Measurements from ENCODE around the gene ALPI. TPM values are rescaled to one million over a fixed set of nuclear protein-coding genes. Genes with fewer than 3 reads are reported as not detected.

ALPI gene
- total and polyA plus RNA-seq, 10 of the 15 experiments (the other 5 are each of a cell fraction or from before 2014, with no cell fraction given), result not detected

DNA sequence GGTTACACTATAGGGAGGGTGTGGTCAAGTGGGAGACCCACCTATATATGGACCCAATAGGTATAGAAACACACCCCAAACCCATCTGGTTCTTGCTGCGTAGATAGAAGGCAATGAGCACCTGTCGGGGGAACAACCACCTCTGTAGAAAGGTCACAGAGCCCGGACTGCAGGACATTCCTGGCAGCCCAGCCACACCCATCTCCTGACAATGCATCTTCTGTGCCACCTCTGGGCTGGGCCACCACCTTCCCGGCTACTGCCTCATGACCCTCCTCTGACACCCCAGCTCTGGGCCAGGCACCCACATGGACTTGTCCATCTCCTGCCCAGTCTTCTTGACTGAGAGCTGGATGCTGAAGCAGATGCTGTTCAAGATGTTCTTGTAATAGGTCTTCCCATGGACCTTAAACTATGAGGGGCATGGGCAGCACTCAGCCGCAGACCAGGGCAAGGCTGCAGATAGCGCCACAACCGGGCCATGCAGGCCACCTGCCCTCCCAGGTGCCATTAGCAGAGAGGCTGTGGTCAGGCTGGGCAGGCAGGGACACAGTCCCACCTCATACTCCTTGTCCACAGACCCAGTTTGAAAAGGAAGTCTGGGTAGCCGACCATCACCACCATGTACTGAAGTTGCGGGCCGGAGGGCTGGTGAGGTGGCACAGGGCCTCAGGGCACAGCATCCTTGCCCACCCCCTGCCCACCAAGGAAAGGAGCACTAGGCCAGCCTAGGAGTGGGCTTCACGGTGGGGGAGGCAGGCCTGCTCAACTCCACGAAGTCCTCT is 40.0 kb upstream of the ALPI start:
- in situ Hi-C loops (cut with MboI) (no loop called here), intact Hi-C loops (cut with micrococcal nuclease; ENCODE audit: unreplicated experiment) (no loop called here)
- H3K27ac ChIP-seq (ENCODE audit: control insufficient read depth, insufficient read depth), result no peak overlapping the region
- no peak overlapping the region for H2AFZ ChIP-seq (ENCODE audit: control insufficient read depth, low read depth, low read length)
- H3K27me3 ChIP-seq (replicated peaks in 1 of 2; ENCODE audit: control insufficient read depth in 2 of 2, insufficient read depth in 2 of 2, low read length in 1 of 2), result peaks cover 8 to 11% of the 10 kb centered on the region in 2 experiments; a peak in 3 of 4 replicates
- ChIA-PET POLR2A (no interaction called here), SMC1A (ENCODE audit: uncharacterized antibody, unreplicated experiment) (no interaction called here), RAD21 (ENCODE audit: unreplicated experiment) (no interaction called here), CTCF (interaction anchor here (0.7 kb wide), 1 partner anchor 17 kb away, joined by 3 read pairs; no protein-coding TSS in a partner anchor)
- no peaks in the 10 kb centered on the region for H3K79me2 ChIP-seq (ENCODE audit: control insufficient read depth, insufficient read depth, low read length)
- WGBS (ENCODE audit: insufficient coverage, insufficient replicate concordance, low lambda C conversion rate, missing lambda C conversion rate), result 43% methylated on average over 12 of the region's 12 CpGs
- TF ChIP-seq TBL1XR1 (IDR thresholded peaks at IDR 0.05; ENCODE audit: low read depth, low read length), result no peak
- no peak for TF ChIP-seq ZSCAN29 (IDR thresholded peaks at IDR 0.05)
- no peak for TF ChIP-seq SMARCA5 (IDR thresholded peaks at IDR 0.05)
- TF ChIP-seq CHD1 (IDR thresholded peaks at IDR 0.05; ENCODE audit: low read depth, low read length), result no peak
- no peak for TF ChIP-seq BHLHE40 (IDR thresholded peaks at IDR 0.05; ENCODE audit: borderline replicate concordance in 1 of 2, low read depth in 2 of 2, low read length in 1 of 2)
- TF ChIP-seq, protein P1, sequence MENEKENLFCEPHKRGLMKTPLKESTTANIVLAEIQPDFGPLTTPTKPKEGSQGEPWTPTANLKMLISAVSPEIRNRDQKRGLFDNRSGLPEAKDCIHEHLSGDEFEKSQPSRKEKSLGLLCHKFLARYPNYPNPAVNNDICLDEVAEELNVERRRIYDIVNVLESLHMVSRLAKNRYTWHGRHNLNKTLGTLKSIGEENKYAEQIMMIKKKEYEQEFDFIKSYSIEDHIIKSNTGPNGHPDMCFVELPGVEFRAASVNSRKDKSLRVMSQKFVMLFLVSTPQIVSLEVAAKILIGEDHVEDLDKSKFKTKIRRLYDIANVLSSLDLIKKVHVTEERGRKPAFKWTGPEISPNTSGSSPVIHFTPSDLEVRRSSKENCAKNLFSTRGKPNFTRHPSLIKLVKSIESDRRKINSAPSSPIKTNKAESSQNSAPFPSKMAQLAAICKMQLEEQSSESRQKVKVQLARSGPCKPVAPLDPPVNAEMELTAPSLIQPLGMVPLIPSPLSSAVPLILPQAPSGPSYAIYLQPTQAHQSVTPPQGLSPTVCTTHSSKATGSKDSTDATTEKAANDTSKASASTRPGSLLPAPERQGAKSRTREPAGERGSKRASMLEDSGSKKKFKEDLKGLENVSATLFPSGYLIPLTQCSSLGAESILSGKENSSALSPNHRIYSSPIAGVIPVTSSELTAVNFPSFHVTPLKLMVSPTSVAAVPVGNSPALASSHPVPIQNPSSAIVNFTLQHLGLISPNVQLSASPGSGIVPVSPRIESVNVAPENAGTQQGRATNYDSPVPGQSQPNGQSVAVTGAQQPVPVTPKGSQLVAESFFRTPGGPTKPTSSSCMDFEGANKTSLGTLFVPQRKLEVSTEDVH (IDR thresholded peaks at IDR 0.05; ENCODE audit: low read depth, partially characterized antibody), result no peak
- no peak for TF ChIP-seq RFX5 (IDR thresholded peaks at IDR 0.05; ENCODE audit: low read depth, low read length)
- no peak for TF ChIP-seq BACH1 (IDR thresholded peaks at IDR 0.05; ENCODE audit: borderline replicate concordance)
- no peak for TF ChIP-seq RBBP5 (conservative IDR thresholded peaks at IDR 0.05)
- TF ChIP-seq TCF3 (IDR thresholded peaks at IDR 0.05; ENCODE audit: borderline replicate concordance, insufficient read depth, low read depth, low read length), result no peak
- peaks cover 8% of the 10 kb centered on the region for H3K4me1 ChIP-seq (ENCODE audit: control insufficient read depth, insufficient read depth, low read length)
- no peak for ATAC-seq
- no peaks in the 10 kb centered on the region; the same call in 2 of the 3 replicates for H3K9me3 ChIP-seq (replicated peaks; ENCODE audit: control insufficient read depth, insufficient read depth, low read length)
- H3K36me3 ChIP-seq (ENCODE audit: control insufficient read depth in 2 of 2, insufficient read depth in 2 of 2, low read length in 1 of 2), result no peaks in the 10 kb centered on the region
- H4K20me1 ChIP-seq (ENCODE audit: control insufficient read depth, insufficient read depth), result no peaks in the 10 kb centered on the region
- no TSS peak for BruUV-seq (replicated peaks)
- H3K9ac ChIP-seq (ENCODE audit: control insufficient read depth, insufficient read depth, low read length), result no peak overlapping the region
- H3K4me3 ChIP-seq, result no peak overlapping the region
- no peak for FAIRE-seq
- no peak overlapping the region for H3K4me2 ChIP-seq (ENCODE audit: control insufficient read depth, insufficient read depth)
- no peak for DNase-seq (ENCODE audit: low read depth, low spot score)
